NK-92 (cell line): ENCODE measurements around the gene NINJ2.

ENCODE experiments used
- DNase-seq: peaks from one replicate; lab custom pipeline; 2025; ENCODE audit not compliant: unreplicated experiment; lab: John Stamatoyannopoulos, UW

Gene NINJ2

GRCh38 chr12:617304-617915, 45.8 kb downstream of the NINJ2 start:
- no peak for DNase-seq

GRCh38 chr12:615620-616019, 47.6 kb downstream of the NINJ2 start:
- DNase-seq: no peak

GRCh38 chr12:614411-614970, 48.8 kb downstream of the NINJ2 start:
- no peak for DNase-seq

DNA sequence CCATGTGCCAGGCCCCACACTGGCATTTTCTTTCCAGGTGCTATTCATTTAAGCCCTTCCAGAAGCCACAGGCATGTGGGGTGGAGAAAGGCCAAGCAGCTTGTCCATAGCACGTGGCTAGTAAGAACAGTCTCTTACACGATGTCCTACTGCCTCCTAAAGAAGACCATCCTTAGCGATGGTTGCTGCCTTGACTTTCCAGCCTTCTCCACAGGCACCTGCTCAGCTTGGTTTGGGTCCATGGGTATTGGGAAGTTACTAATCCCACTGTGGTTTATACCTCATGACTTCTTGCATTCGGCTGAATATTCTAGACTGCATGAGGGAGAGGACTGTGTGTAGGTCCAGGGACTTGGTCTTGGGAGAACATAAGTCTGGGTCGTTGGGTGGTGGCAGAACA, 49.2 kb downstream of the NINJ2 start:
- no peak for DNase-seq

DNA sequence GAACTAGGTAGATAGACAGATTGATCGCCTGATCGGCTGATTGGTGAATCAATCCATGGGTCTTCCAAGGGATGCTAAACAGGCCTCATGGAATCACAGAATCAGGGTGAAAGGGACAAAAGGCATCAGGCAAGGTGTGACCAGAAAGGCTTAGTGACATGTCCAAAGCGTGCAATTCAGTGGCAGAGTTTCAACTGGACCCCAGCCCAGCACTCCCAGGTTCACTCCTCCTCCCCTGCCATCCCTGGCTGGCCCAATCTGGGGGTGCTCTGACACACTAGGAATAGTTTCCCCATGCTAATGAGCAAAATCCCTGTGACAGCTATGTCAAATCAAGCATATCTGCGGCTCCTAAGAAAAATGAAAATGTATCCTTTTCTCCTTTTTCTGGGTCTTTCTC, 50.4 kb downstream of the NINJ2 start:
- no peak for DNase-seq

- DNase-seq: no peak
Observed at GRCh38 chr12:612293-612692, 51.0 kb downstream of the NINJ2 start.

GRCh38 chr12:611721-612120, 51.5 kb downstream of the NINJ2 start:
- no peak for DNase-seq

DNA sequence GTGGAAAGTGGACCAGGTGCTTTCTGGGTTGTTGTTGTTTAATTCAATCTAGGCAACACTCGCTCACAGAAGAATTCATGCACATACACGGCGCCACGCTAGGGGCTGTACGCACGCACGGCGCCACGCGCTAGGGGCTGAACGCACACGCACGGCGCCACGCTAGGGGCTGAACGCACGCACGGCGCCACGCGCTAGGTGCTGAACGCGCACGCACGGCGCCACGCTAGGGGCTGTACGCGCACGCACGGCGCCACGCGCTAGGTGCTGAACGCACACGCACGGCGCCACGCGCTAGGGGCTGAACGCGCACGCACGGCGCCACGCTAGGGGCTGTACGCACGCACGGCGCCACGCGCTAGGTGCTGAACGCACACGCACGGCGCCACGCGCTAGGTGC, 54.3 kb downstream of the NINJ2 start:
- DNase-seq: no peak

GRCh38 chr12:608413-608812, 54.8 kb downstream of the NINJ2 start:
- DNase-seq: no peak

GRCh38 chr12:607541-608001, 55.7 kb downstream of the NINJ2 start:
- DNase-seq: no peak

DNA sequence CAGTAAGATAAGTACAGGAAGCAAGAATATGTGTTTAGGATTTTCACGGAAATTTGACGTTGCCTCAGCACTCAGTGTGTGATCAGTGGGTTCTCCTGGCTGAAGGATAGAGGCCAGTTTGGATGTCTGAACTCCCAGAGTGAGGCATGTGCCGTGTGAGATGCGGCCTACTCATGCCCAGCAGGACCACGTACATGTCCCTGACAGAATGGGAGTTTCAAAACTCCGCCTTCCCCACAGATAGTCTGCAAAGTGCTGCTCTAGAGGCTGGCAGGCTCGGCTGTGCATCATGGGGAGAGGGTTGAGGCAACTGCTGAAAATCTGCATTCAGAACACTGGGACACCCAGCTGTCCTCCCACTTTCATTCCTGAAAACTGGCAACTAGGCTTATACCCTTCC, 58.3 kb downstream of the NINJ2 start:
- DNase-seq: no peak

GRCh38 chr12:602700-603068, 60.6 kb downstream of the NINJ2 start:
- DNase-seq: no peak

DNA sequence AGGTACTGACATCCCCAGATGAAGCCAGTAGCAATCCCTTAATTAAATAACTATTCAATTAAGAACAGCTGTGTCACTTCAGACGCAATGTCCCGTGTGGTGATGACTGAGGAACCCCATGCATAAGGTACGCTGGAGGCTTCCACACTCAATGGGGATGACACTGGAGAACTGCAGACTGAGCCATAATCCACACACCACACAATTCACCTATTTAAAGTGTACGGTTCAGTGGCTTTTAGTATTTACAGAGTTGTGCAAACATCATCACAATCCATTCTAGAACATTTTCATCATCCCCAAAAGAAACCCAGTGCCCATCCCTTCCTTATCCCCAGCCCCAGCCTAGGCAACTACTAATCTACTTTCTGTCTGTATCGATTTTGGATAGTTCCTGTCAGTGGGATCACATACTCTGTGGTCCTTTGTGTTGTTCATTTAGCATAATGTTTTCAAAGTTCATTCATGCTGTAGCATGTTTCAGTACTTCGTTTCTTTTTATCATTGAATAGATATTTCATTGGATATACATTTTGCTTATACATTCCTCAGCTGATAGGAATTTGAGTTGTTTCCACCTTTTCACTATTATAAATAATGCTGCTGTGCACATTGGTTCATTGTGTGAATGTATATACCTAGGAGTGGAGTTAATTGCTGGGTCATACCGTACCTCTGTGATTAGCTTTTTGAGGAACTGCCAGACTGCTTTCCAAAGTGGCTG, 61.1 kb downstream of the NINJ2 start:
- no peak for DNase-seq

DNA sequence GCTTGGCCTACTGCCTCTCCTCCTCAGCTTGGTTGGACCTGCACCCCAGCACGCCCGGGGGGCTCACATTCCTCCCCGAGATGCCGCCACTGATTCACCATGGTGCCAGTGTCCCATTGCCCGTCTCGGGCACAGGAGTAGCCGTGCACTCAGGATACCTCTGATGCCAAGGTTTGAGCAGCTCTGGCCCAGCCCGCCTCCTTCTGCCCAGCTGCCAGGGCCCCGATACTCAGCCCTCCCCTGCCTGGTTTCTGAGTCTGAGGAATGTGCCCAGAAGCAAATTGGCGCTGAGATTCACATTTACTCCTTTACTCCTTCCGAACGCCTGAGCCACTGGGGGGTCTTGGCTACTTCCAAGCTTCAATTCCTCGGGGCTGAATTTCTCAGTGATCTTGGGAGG, 63.5 kb downstream of the NINJ2 start:
- DNase-seq: no peak

DNA sequence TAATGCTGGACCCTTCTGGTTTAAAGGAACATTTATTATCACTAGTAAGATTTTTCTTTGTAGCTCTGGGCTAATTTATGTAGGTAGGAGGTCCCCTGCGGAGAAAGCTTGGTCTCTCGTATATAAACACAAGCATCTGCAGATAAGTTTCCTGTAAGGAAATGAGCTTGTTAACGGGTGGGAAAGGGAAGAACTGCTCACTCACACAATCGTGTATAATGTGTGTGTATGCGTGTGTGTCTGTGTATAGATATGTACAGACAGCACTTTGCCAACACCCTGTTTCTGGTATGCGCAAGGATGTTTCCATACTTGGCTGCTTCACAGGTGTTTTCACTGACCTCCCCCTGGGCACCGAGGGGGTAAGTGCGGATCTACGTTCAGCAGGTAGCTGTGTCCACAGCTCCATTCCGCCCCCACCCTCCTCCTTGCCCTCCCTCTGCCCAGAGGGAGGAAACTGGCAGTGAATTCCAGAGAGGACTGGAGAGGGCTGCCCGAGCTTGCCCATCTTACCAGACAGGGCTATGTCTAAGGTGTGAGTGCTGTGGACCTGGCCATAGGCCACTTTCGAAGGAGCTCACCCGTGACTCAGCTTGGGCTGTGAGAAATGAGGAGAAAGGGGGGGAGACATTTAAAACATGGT, 65.2 kb downstream of the NINJ2 start:
- no peak for DNase-seq

GRCh38 chr12:593396-594270, 69.6 kb downstream of the NINJ2 start:
- no peak for DNase-seq

DNA sequence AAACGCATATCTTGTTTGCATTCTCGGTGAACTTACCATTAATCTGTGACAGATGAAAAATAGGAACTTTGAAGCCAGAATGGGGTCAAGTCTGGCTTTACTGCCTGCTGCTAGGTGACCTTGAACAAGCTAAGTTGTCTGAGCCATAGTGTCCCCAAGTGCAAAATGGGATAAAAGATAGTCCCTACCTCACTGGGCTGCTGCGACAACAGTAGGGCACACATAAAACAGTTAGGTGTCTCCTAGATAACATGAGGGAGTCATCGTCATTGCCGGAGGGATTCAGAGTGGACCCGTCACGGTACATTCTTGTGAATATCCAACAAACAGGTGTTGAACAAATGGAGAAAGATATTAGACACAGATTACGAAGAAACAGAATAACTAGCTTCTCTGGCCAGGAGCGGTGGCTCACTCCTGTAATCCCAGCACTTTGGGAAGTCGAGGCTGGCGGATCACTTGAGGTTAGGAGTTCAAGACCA, 71.2 kb downstream of the NINJ2 start:
- no peak for DNase-seq

DNA sequence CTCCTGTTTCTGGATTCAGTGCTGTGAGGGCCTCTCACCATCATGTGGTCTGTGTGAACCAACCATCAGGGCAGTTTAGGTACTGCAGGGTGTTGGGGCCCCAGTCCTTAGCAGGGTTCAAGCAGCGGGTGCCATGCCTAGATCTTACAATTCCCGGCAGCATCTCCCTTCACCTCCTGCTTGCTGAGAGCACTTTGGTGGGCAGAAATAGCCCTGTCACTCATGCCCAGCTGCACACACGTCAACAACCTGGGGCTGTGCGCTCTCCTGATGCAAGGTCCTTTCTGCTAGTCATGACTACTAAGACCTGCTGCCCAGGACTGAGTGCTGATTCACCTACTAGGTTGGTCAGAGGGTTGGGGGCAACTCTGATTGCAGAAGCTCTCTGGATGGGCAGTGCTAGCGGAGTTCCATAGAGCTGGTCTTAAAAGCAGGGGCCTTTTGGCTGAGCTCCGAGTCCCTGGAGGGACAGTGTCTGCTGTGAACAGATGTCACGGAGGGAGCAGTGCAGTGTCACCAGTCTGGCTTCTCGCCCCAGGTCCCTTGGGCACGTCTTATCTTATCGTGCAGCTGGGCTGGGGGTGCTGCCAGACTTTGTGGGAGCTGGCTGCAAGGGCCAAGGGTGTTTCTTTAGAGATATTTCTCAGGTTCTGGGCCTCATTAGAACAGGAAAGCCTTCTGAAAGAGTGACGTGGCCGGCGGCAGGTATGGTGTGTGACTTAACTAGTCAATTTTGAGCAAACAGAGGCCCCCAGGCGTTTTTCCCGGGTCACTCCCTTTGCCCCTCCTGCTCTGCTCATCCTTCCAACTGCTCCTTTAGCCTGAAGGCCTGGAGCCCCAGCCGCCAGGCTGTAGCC, 71.8 kb downstream of the NINJ2 start:
- DNase-seq: no peak

DNA sequence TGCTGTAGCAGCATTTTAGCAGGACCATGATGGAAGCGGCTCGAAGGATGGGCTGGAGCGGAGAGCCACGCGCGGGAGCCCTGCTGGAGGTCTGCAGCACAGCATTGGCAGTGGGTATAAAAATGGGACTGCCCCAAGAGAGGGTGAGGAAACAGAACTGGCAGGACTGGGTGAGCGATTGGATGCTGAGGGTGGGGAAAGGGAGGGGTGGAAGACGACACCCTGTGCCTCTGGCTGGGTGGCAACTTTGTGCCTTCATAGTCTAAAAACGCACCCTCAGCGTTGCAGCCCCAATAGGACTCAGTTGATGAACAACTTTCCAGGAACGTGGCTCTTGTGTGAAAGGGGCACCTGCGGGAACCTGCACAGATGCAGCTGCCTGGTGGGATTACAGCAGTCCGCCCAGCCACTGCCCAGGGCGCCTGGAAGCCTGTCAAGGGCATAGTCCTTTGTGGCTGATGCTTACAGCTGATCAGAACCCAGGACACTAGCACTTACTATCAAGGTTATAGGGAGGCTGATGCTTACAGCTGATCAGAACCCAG, 73.0 kb downstream of the NINJ2 start:
- DNase-seq: no peak

GRCh38 chr12:588646-589045, 74.6 kb downstream of the NINJ2 start:
- no peak for DNase-seq
